SK-N-SH (cell line): Measurements from ENCODE around the gene ADCY5. TPM values are rescaled to one million over a fixed set of nuclear protein-coding genes. Genes with fewer than 3 reads are reported as not detected.

Experiments
- CTCF ChIA-PET: fragments of 300-600, 350-600 bp; formaldehyde crosslinking; extraction: SDS; loops from one replicate; lab custom pipeline; 2021; lab: Yijun Ruan, JAX
- POLR2A ChIA-PET: fragments of 350-600 bp; sonication (Branson Sonifier 250); formaldehyde crosslinking; extraction: SDS; loops from one replicate; lab custom pipeline; 2020; ENCODE audit warnings: antibody characterized with exemption, inconsistent platforms; lab: Yijun Ruan, JAX
- DNase-seq: peaks from one replicate; pipeline ENCODE4 v3.0.0; 2012
- H2AFZ ChIP-seq: fragments of 200-600 bp; sonication (generic); 2 replicates; pipeline ENCODE4 v1.8.1; 2016; ENCODE audit warnings: antibody characterized with exemption, mild to moderate bottlenecking, low read depth
- H3F3A ChIP-seq: fragments of 200-600 bp; sonication (generic); replicated peaks from 2 replicates; pipeline ENCODE3; 2016; ENCODE audit warnings: antibody characterized with exemption, mild to moderate bottlenecking; ENCODE audit not compliant: insufficient read depth
- H3K27ac ChIP-seq, 2 experiments: fragments of 200-500 bp in 1 of 2; fragments of 200-600 bp in 1 of 2; sonication (Bioruptor generic) in 1 of 2; sonication (generic), shearing (Covaris generic) in 1 of 2; 2 replicates each; pipeline versions ENCODE4 v1.5.1 to v1.6.1; 2014 to 2016; ENCODE audit warnings: low read depth in 2 of 2, inconsistent platforms in 1 of 2, low read length in 1 of 2, mild to moderate bottlenecking in 1 of 2, mixed read lengths in 1 of 2
- H3K27me3 ChIP-seq: fragments of 200-600 bp; sonication (generic), shearing (Covaris generic); 2 replicates; pipeline ENCODE4 v1.6.1; 2016; ENCODE audit warnings: mixed run types; ENCODE audit not compliant: insufficient read depth
- H3K36me3 ChIP-seq, 2 experiments: fragments of 200-500 bp in 1 of 2; fragments of 200-600 bp in 1 of 2; sonication (Bioruptor generic) in 1 of 2; sonication (generic) in 1 of 2; replicated peaks in 1 of 2; 2 replicates each; pipeline versions ENCODE3 to v1.5.1; 2014 to 2016; ENCODE audit warnings: low read length in 1 of 2, mild to moderate bottlenecking in 1 of 2; ENCODE audit not compliant: insufficient read depth in 2 of 2, control insufficient read depth in 1 of 2
- H3K4me1 ChIP-seq, 2 experiments: fragments of 200-500 bp in 1 of 2; fragments of 200-600 bp in 1 of 2; sonication (Bioruptor generic) in 1 of 2; sonication (generic), shearing (Covaris generic) in 1 of 2; 2 replicates each; pipeline versions ENCODE4 v1.5.1 to v1.6.1; 2014 to 2016; ENCODE audit warnings: low read depth in 1 of 2, low read length in 1 of 2, mixed run types in 1 of 2; ENCODE audit not compliant: insufficient read depth in 2 of 2, control insufficient read depth in 1 of 2
- H3K4me2 ChIP-seq: fragments of 200-600 bp; sonication (generic), shearing (Covaris generic); 2 replicates; pipeline ENCODE4 v1.6.1; 2017; ENCODE audit warnings: mixed run types
- H3K4me3 ChIP-seq, 2 experiments: fragments of 200-500 bp in 1 of 2; fragments of 200-600 bp in 1 of 2; sonication (Bioruptor generic) in 1 of 2; sonication (generic), shearing (Covaris generic) in 1 of 2; 2 replicates each; pipeline versions ENCODE4 v1.5.1 to v1.8.1; 2014 to 2016; ENCODE audit warnings: low read depth in 2 of 2, inconsistent platforms in 1 of 2, low read length in 1 of 2, mild to moderate bottlenecking in 1 of 2, mixed read lengths in 1 of 2, moderate library complexity in 1 of 2
- H3K79me2 ChIP-seq: fragments of 200-600 bp; sonication (generic); 2 replicates; pipeline ENCODE4 v1.8.1; 2017; ENCODE audit warnings: mild to moderate bottlenecking; ENCODE audit not compliant: insufficient read depth
- H3K9ac ChIP-seq: fragments of 200-600 bp; sonication (generic); 2 replicates; pipeline ENCODE4 v1.6.1; 2017; ENCODE audit warnings: mixed run types
- H3K9me2 ChIP-seq: fragments of 200-600 bp; sonication (generic); 2 replicates; pipeline ENCODE4 v1.6.1; 2017; ENCODE audit warnings: mixed run types
- H3K9me3 ChIP-seq: fragments of 200-600 bp; sonication (generic); 2 replicates; pipeline ENCODE4 v1.6.1; 2017; ENCODE audit warnings: mixed run types, mild to moderate bottlenecking, moderate library complexity
- H4K20me1 ChIP-seq: fragments of 200-600 bp; sonication (generic); 2 replicates; pipeline ENCODE4 v1.6.1; 2017; ENCODE audit warnings: mild to moderate bottlenecking, mixed run types; ENCODE audit not compliant: insufficient read depth
- ELF1 ChIP-seq: IDR thresholded peaks from 2 replicates; pipeline ENCODE4 v1.4.0; 2012
- EP300 ChIP-seq, 2 experiments: IDR thresholded peaks; 2 replicates each; pipeline versions ENCODE4 v1.4.0 to v1.6.1; 2012; ENCODE audit warnings: borderline replicate concordance in 1 of 2, low read depth in 1 of 2, low read length in 1 of 2
- FOSL2 ChIP-seq: IDR thresholded peaks from 2 replicates; pipeline ENCODE4 v1.4.0; 2012; ENCODE audit warnings: low read depth, mild to moderate bottlenecking, moderate library complexity, borderline replicate concordance
- FOXJ3 ChIP-seq: sonication (generic); formaldehyde crosslinking; IDR thresholded peaks from 2 replicates; pipeline ENCODE4 v1.5.1; 2020; ENCODE audit warnings: mild to moderate bottlenecking, missing genetic modification reagents
- GATA2 ChIP-seq: sonication (generic); formaldehyde crosslinking; IDR thresholded peaks from 2 replicates; pipeline ENCODE4 v1.5.0; 2020; ENCODE audit warnings: mild to moderate bottlenecking, missing genetic modification reagents
- MXI1 ChIP-seq: IDR thresholded peaks from 2 replicates; pipeline ENCODE4 v1.6.1; 2012; ENCODE audit warnings: mild to moderate bottlenecking, low read depth, low read length, improper control_type of control experiment
- NFIC ChIP-seq: IDR thresholded peaks from 2 replicates; pipeline ENCODE4 v1.4.0; 2012; ENCODE audit warnings: borderline replicate concordance
- NRF1 ChIP-seq: IDR thresholded peaks from 2 replicates; pipeline ENCODE4 v1.6.1; 2012; ENCODE audit warnings: low read depth, mild to moderate bottlenecking, low read length
- POLR2AphosphoS5 ChIP-seq: IDR thresholded peaks from 2 replicates; pipeline ENCODE4 v1.6.1; 2012; ENCODE audit warnings: low read depth, low read length
- RXRA ChIP-seq: IDR thresholded peaks from 2 replicates; pipeline ENCODE4 v1.4.0; 2012; ENCODE audit warnings: low read depth, mild to moderate bottlenecking, borderline replicate concordance
- SIN3A ChIP-seq: IDR thresholded peaks from 2 replicates; pipeline ENCODE4 v1.6.1; 2012; ENCODE audit warnings: low read depth, mild to moderate bottlenecking, low read length, moderate library complexity, borderline replicate concordance
- SMC3 ChIP-seq: IDR thresholded peaks from 2 replicates; pipeline ENCODE4 v1.6.1; 2012; ENCODE audit warnings: low read depth, low read length, improper control_type of control experiment
- TAF1 ChIP-seq: IDR thresholded peaks from 2 replicates; pipeline ENCODE4 v1.6.1; 2012; ENCODE audit warnings: low read depth, mild to moderate bottlenecking, low read length, moderate library complexity, borderline replicate concordance
- TCF12 ChIP-seq: IDR thresholded peaks from 2 replicates; pipeline ENCODE4 v1.4.0; 2012
- WGBS: methylation state at CpG from one replicate; pipeline ENCODE4 v1.1.6; 2017; ENCODE audit warnings: low lambda C conversion rate; 5-methylcytosine and 5-hydroxymethylcytosine counted together
- polyA plus RNA-seq, 3 experiments: library from polyadenylated mRNA; depleted of rRNA; stranded (reverse); fragments of >200 nt; gene quantifications; 2 replicates each; pipeline ENCODE4 v1.2.3, GENCODE V29; 2012
- TF ChIP-seq, protein P1 (sequence below): fragments of 150-350 bp; IDR thresholded peaks from 2 replicates; pipeline ENCODE4 v1.6.1; 2016; ENCODE audit warnings: mild to moderate bottlenecking, low read depth, low read length
- TF ChIP-seq, protein P2 (sequence below): fragments of 150-350 bp; IDR thresholded peaks from 2 replicates; pipeline ENCODE4 v1.6.1; 2017; ENCODE audit warnings: antibody characterized with exemption, low read length, low read depth, borderline replicate concordance
- TF ChIP-seq, protein P3 (sequence below): IDR thresholded peaks from 2 replicates; pipeline ENCODE4; 2012
- TF ChIP-seq, protein P4 (sequence below): IDR thresholded peaks from 2 replicates; pipeline ENCODE4 v1.4.0; 2012; ENCODE audit warnings: low read depth, borderline replicate concordance
- TF ChIP-seq, protein P5 (sequence below): fragments of 200-600 bp; sonication (generic); IDR thresholded peaks from 2 replicates; pipeline ENCODE4 v1.6.1; 2017; ENCODE audit warnings: antibody characterized with exemption, mild to moderate bottlenecking, moderate library complexity

Gene ADCY5
- polyA plus RNA-seq, 1 of the 3 experiments (the other 2 are of a cell fraction) = 0.21 TPM

DNA sequence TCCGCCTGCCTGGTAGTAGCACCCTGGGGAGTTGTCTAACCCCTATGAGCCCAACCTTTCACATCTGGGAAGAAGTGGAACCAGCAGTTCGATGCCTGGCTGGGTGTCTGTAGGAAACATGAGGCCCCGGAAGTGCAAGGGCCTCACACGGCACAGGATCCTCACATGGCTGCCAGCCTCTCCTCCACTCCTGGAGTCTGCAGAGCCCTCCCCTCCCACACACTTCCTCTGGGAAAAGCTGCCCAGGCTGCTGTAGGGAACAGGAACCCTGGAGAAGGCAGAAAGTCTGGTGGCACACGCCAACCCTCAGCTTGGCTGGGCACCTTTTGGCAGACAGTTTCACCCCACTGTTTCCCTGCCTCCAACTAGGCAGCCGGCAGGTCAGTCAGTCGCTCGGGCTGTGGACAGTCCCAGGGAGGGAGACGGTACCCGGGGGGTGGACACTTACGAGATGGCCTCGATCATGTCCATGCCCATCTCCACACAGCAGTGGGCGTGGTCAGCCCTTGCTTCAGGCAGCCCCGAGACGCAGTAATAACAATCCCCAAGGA is 118.4 kb downstream of the ADCY5 start:
- CTCF ChIA-PET = interaction anchor here (0.7 to 16.2 kb wide), 7 partner anchors 12 to 230 kb away, joined by 3 to 275 read pairs (median 5); no protein-coding TSS in a partner anchor
- no peaks in the 10 kb centered on the region for H3K36me3 ChIP-seq
- 71% methylated on average over 13 of the region's 15 CpGs for WGBS

DNA sequence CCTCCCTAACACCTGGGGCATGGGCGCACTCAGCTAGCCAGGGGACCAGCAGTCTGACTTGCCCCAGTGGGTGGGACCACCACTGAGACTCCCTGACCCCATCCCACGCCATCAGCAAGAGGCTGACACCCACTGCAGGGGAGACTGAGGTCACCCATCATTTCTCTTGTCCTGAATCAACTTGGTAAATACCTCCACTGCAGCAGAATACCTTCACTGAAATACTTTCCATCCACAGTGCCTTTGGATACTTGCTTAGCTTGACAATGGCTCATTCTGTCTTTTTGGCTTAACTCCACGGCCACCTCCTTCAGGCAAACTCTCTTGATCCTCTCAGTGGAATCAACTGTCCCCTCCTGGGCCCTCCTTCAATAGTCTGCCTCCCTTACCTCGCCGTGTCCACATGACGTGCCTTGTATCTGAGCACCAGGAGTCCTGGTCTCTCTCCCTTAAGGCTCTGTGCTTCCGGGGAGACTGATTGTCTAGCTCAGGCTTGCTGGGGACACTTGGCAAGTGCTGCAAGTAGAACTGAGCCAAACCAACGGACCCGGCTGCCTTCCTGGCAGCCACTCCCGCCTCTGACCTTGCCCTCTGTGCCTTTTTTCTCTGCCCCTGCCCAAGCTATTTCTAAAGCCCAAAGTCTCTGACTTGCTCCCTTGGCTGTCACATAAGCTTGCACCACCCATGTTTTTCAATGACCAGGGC is 119.1 kb downstream of the ADCY5 start:
- no peaks in the 10 kb centered on the region for H3K9me3 ChIP-seq
- no peak for DNase-seq
- no peak overlapping the region for H3K4me2 ChIP-seq
- H3K27ac ChIP-seq = no peak overlapping the region
- peaks cover 0 to 8% of the 10 kb centered on the region in 2 experiments; a peak in 1 of 4 replicates for H3K4me1 ChIP-seq
- no peaks in the 10 kb centered on the region for H3K79me2 ChIP-seq
- no peaks in the 10 kb centered on the region for H3F3A ChIP-seq
- POLR2A ChIA-PET = no interaction called here
- H3K9ac ChIP-seq = no peak overlapping the region
- CTCF ChIA-PET = interaction anchor here (0.6 to 16.2 kb wide), 42 partner anchors 8 to 490 kb away, joined by 3 to 275 read pairs (median 4); partner anchors contain the start of gene ADCY5
- no peaks in the 10 kb centered on the region for H3K9me2 ChIP-seq
- H2AFZ ChIP-seq = no peak overlapping the region
- H3K27me3 ChIP-seq = peaks cover 17% of the 10 kb centered on the region
- H3K36me3 ChIP-seq = no peaks in the 10 kb centered on the region
- H4K20me1 ChIP-seq = no peaks in the 10 kb centered on the region
- no peak overlapping the region for H3K4me3 ChIP-seq
- WGBS = 74% methylated on average over 8 of the region's 10 CpGs
- TF ChIP-seq POLR2AphosphoS5 = no peak
- TF ChIP-seq, protein P1, sequence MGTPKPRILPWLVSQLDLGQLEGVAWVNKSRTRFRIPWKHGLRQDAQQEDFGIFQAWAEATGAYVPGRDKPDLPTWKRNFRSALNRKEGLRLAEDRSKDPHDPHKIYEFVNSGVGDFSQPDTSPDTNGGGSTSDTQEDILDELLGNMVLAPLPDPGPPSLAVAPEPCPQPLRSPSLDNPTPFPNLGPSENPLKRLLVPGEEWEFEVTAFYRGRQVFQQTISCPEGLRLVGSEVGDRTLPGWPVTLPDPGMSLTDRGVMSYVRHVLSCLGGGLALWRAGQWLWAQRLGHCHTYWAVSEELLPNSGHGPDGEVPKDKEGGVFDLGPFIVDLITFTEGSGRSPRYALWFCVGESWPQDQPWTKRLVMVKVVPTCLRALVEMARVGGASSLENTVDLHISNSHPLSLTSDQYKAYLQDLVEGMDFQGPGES = no peak
- TF ChIP-seq TAF1 = no peak
- TF ChIP-seq, protein P2, sequence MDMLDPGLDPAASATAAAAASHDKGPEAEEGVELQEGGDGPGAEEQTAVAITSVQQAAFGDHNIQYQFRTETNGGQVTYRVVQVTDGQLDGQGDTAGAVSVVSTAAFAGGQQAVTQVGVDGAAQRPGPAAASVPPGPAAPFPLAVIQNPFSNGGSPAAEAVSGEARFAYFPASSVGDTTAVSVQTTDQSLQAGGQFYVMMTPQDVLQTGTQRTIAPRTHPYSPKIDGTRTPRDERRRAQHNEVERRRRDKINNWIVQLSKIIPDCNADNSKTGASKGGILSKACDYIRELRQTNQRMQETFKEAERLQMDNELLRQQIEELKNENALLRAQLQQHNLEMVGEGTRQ = no peak
- TF ChIP-seq, protein P3, sequence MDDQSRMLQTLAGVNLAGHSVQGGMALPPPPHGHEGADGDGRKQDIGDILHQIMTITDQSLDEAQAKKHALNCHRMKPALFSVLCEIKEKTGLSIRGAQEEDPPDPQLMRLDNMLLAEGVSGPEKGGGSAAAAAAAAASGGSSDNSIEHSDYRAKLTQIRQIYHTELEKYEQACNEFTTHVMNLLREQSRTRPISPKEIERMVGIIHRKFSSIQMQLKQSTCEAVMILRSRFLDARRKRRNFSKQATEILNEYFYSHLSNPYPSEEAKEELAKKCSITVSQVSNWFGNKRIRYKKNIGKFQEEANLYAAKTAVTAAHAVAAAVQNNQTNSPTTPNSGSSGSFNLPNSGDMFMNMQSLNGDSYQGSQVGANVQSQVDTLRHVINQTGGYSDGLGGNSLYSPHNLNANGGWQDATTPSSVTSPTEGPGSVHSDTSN = no peak
- no peak for TF ChIP-seq SMC3
- TF ChIP-seq FOXJ3 = no peak
- TF ChIP-seq ELF1 = no peak
- TF ChIP-seq MXI1 = no peak
- no peak for TF ChIP-seq NRF1
- TF ChIP-seq, protein P4, sequence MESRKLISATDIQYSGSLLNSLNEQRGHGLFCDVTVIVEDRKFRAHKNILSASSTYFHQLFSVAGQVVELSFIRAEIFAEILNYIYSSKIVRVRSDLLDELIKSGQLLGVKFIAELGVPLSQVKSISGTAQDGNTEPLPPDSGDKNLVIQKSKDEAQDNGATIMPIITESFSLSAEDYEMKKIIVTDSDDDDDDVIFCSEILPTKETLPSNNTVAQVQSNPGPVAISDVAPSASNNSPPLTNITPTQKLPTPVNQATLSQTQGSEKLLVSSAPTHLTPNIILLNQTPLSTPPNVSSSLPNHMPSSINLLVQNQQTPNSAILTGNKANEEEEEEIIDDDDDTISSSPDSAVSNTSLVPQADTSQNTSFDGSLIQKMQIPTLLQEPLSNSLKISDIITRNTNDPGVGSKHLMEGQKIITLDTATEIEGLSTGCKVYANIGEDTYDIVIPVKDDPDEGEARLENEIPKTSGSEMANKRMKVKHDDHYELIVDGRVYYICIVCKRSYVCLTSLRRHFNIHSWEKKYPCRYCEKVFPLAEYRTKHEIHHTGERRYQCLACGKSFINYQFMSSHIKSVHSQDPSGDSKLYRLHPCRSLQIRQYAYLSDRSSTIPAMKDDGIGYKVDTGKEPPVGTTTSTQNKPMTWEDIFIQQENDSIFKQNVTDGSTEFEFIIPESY = no peak
- no peak for TF ChIP-seq EP300 (IDR thresholded peaks at IDR 0.05; ENCODE audit: borderline replicate concordance in 1 of 2, low read depth in 1 of 2, low read length in 1 of 2)
- TF ChIP-seq NFIC = no peak
- TF ChIP-seq FOSL2 = no peak
- TF ChIP-seq TCF12 = no peak

More for the DNA sequence above, 118.4 kb downstream of the ADCY5 start:
- Histone ChIP-seq H3K9ac (no peak overlapping the region), H3K4me3 (no peak overlapping the region), H3K27ac (no peak overlapping the region), H4K20me1 (no peaks in the 10 kb centered on the region), H3K9me3 (no peaks in the 10 kb centered on the region), H3K4me2 (no peak overlapping the region), H3F3A (no peaks in the 10 kb centered on the region), H3K79me2 (no peaks in the 10 kb centered on the region), H2AFZ (no peak overlapping the region), H3K27me3 (peaks cover 10% of the 10 kb centered on the region), H3K9me2 (no peaks in the 10 kb centered on the region), H3K4me1 (peaks cover 0 to 8% of the 10 kb centered on the region in 2 experiments; a peak in 1 of 4 replicates)
- no peak for DNase-seq
- TF ChIP-seq, protein P5, sequence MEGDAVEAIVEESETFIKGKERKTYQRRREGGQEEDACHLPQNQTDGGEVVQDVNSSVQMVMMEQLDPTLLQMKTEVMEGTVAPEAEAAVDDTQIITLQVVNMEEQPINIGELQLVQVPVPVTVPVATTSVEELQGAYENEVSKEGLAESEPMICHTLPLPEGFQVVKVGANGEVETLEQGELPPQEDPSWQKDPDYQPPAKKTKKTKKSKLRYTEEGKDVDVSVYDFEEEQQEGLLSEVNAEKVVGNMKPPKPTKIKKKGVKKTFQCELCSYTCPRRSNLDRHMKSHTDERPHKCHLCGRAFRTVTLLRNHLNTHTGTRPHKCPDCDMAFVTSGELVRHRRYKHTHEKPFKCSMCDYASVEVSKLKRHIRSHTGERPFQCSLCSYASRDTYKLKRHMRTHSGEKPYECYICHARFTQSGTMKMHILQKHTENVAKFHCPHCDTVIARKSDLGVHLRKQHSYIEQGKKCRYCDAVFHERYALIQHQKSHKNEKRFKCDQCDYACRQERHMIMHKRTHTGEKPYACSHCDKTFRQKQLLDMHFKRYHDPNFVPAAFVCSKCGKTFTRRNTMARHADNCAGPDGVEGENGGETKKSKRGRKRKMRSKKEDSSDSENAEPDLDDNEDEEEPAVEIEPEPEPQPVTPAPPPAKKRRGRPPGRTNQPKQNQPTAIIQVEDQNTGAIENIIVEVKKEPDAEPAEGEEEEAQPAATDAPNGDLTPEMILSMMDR = no peak
- no peak for TF ChIP-seq SMC3
- no peak for TF ChIP-seq RXRA
- TF ChIP-seq SIN3A = no peak
- no peak for TF ChIP-seq FOXJ3
- no peak for TF ChIP-seq GATA2 (CRISPR knock-in tag)
- POLR2A ChIA-PET = no interaction called here
